Liver (tissue), 3 donors: Measurements from ENCODE around the gene ILKAP.

Experiments used
- CTCF ChIP-seq: fragments of 150-350 bp; IDR thresholded peaks from 2 replicates; pipeline ENCODE4 v1.5.1; 2017; ENCODE audit warnings: improper control_type of control experiment, low read depth, low read length; ENCODE audit not compliant: missing input control
- FOXA1 ChIP-seq: IDR thresholded peaks from 2 replicates; pipeline ENCODE4 v1.6.1; 2016; ENCODE audit warnings: antibody characterized with exemption
- GABPA ChIP-seq, 2 donors: IDR thresholded peaks in 1 of 2; conservative IDR thresholded peaks in 1 of 2; 2 replicates each; pipeline ENCODE4 v1.6.1; 2016; ENCODE audit warnings: antibody characterized with exemption in 2 of 2, mild to moderate bottlenecking in 1 of 2, moderate library complexity in 1 of 2
- HNF4G ChIP-seq: IDR thresholded peaks from 2 replicates; pipeline ENCODE4 v1.6.1; 2016; ENCODE audit warnings: antibody characterized with exemption
- JUND ChIP-seq, 2 donors: IDR thresholded peaks; 2 replicates each; pipeline ENCODE4 v1.6.1; 2016; ENCODE audit warnings: antibody characterized with exemption in 2 of 2
- MAX ChIP-seq: IDR thresholded peaks from 2 replicates; pipeline ENCODE4 v1.6.1; 2016; ENCODE audit warnings: antibody characterized with exemption
- RAD21 ChIP-seq, 2 donors: IDR thresholded peaks; 2 replicates each; pipeline ENCODE4 v1.6.1; 2016; ENCODE audit warnings: antibody characterized with exemption in 2 of 2, mild to moderate bottlenecking in 2 of 2
- REST ChIP-seq: IDR thresholded peaks from 2 replicates; pipeline ENCODE4 v1.6.1; 2016; ENCODE audit warnings: antibody characterized with exemption, mild to moderate bottlenecking
- TAF1 ChIP-seq: conservative IDR thresholded peaks from 2 replicates; pipeline ENCODE4 v1.6.1; 2016; ENCODE audit warnings: antibody characterized with exemption, mild to moderate bottlenecking
- YY1 ChIP-seq: IDR thresholded peaks from 2 replicates; pipeline ENCODE4 v1.6.1; 2016; ENCODE audit warnings: antibody characterized with exemption, mild to moderate bottlenecking
- ZBTB33 ChIP-seq: IDR thresholded peaks from 2 replicates; pipeline ENCODE4 v1.6.1; 2016; ENCODE audit warnings: antibody characterized with exemption
- donor health status: healthy.
- donor health status: healthy.

GRCh38 chr2:238139196-238140039, 64.1 kb downstream of the ILKAP start:
- TF ChIP-seq CTCF (no peak), REST (no peak), FOXA1 (no peak), MAX (no peak), JUND (IDR thresholded peaks at IDR 0.05) (no peak), RAD21 (IDR thresholded peaks at IDR 0.05) (no peak), TAF1 (no peak), ZBTB33 (no peak), HNF4G (no peak), YY1 (no peak), GABPA (IDR thresholded peaks at IDR 0.05 in 1 of 2, conservative IDR thresholded peaks at IDR 0.05 in 1 of 2) (no peak)
